HEK293T (cell line): Measurements from ENCODE around the gene PRSS53.

Source experiments
- ARNT ChIP-seq: fragments of 450-650 bp; IDR thresholded peaks from 2 replicates; pipeline ENCODE4 v1.6.1; 2017; ENCODE audit warnings: mild to moderate bottlenecking
- BHLHE40 ChIP-seq: fragments of 450-650 bp; IDR thresholded peaks from 2 replicates; pipeline ENCODE4 v1.6.1; 2016; ENCODE audit warnings: mild to moderate bottlenecking, moderate library complexity, borderline replicate concordance
- ELF4 ChIP-seq: fragments of 450-650 bp; IDR thresholded peaks from 2 replicates; pipeline ENCODE4 v1.6.1; 2017; ENCODE audit warnings: antibody characterized with exemption
- FOXA1 ChIP-seq: fragments of 450-650 bp; IDR thresholded peaks from 2 replicates; pipeline ENCODE4 v1.6.1; 2016; ENCODE audit warnings: mild to moderate bottlenecking
- FOXK2 ChIP-seq: fragments of 450-650 bp; IDR thresholded peaks from 2 replicates; pipeline ENCODE4 v1.6.1; 2016; ENCODE audit warnings: mild to moderate bottlenecking
- FOXM1 ChIP-seq: fragments of 450-650 bp; IDR thresholded peaks from 2 replicates; pipeline ENCODE4 v1.6.1; 2017; ENCODE audit warnings: mild to moderate bottlenecking, borderline replicate concordance
- NFRKB ChIP-seq: fragments of 450-650 bp; IDR thresholded peaks from 2 replicates; pipeline ENCODE4 v1.6.1; 2016; ENCODE audit warnings: mild to moderate bottlenecking, moderate library complexity
- PKNOX1 ChIP-seq: fragments of 450-650 bp; IDR thresholded peaks from 2 replicates; pipeline ENCODE4 v1.6.1; 2016
- SP1 ChIP-seq: fragments of 450-650 bp; IDR thresholded peaks from 2 replicates; pipeline ENCODE4 v1.6.1; 2017
- SUZ12 ChIP-seq: fragments of 450-650 bp; IDR thresholded peaks from 2 replicates; pipeline ENCODE4 v1.6.1; 2016; ENCODE audit warnings: mild to moderate bottlenecking
- TARDBP ChIP-seq: fragments of 450-650 bp; IDR thresholded peaks from 2 replicates; pipeline ENCODE4 v1.6.1; 2016

GRCh38 chr16:31130336-31130891, 41.7 kb upstream of the PRSS53 start:
- TF ChIP-seq TARDBP (no peak), PKNOX1 (no peak), SP1 (no peak), FOXM1 (no peak), NFRKB (no peak), ARNT (no peak), FOXK2 (no peak), ELF4 (no peak), BHLHE40 (no peak), SUZ12 (no peak), FOXA1 (no peak)
